Measurements from ENCODE around the gene ZFP30. TPM values are rescaled to one million over a fixed set of nuclear protein-coding genes. Genes with fewer than 3 reads are reported as not detected.

The ZFP30 gene
- total and polyA plus RNA-seq, 2 of the 13 experiments (the other 11 are each of a cell fraction or from before 2014, with no cell fraction given) = 3.4 to 19.2 TPM

GRCh38 chr19:37594304-37594981 lies 60.8 kb downstream of the ZFP30 start, which contains the start of the genes ZNF540 and ZNF571 (continued):
- TF ChIP-seq ZNF737 (CRISPR knock-in tag; IDR thresholded peaks at IDR 0.05; ENCODE audit: borderline replicate concordance) (no peak), CBX2 (IDR thresholded peaks at IDR 0.05; ENCODE audit: low read depth, low read length) (no peak), CBX2 (CRISPR knock-in tag; IDR thresholded peaks at IDR 0.05; ENCODE audit: low read depth) (no peak), SNAPC2 (CRISPR knock-in tag; IDR thresholded peaks at IDR 0.05) (no peak), ELF3 (CRISPR knock-in tag; IDR thresholded peaks at IDR 0.05) (0 out of 2 replicates have a peak, but pooled peaks have one; percentile 23), ZNF674 (CRISPR knock-in tag; IDR thresholded peaks at IDR 0.05; ENCODE audit: low read depth) (no peak), REPIN1 (CRISPR knock-in tag; IDR thresholded peaks at IDR 0.05; ENCODE audit: borderline replicate concordance, low read depth) (0 out of 2 replicates have a peak, but pooled peaks have one; percentile 28), SIN3B (IDR thresholded peaks at IDR 0.05; ENCODE audit: low read length) (no peak), RARG (CRISPR knock-in tag; IDR thresholded peaks at IDR 0.05; ENCODE audit: low read depth) (no peak), ZNF30 (CRISPR knock-in tag; IDR thresholded peaks at IDR 0.05) (no peak), HCFC1 (IDR thresholded peaks at IDR 0.05; ENCODE audit: low read depth, low read length) (peak; percentile 93)
- TF ChIP-seq, protein P1, sequence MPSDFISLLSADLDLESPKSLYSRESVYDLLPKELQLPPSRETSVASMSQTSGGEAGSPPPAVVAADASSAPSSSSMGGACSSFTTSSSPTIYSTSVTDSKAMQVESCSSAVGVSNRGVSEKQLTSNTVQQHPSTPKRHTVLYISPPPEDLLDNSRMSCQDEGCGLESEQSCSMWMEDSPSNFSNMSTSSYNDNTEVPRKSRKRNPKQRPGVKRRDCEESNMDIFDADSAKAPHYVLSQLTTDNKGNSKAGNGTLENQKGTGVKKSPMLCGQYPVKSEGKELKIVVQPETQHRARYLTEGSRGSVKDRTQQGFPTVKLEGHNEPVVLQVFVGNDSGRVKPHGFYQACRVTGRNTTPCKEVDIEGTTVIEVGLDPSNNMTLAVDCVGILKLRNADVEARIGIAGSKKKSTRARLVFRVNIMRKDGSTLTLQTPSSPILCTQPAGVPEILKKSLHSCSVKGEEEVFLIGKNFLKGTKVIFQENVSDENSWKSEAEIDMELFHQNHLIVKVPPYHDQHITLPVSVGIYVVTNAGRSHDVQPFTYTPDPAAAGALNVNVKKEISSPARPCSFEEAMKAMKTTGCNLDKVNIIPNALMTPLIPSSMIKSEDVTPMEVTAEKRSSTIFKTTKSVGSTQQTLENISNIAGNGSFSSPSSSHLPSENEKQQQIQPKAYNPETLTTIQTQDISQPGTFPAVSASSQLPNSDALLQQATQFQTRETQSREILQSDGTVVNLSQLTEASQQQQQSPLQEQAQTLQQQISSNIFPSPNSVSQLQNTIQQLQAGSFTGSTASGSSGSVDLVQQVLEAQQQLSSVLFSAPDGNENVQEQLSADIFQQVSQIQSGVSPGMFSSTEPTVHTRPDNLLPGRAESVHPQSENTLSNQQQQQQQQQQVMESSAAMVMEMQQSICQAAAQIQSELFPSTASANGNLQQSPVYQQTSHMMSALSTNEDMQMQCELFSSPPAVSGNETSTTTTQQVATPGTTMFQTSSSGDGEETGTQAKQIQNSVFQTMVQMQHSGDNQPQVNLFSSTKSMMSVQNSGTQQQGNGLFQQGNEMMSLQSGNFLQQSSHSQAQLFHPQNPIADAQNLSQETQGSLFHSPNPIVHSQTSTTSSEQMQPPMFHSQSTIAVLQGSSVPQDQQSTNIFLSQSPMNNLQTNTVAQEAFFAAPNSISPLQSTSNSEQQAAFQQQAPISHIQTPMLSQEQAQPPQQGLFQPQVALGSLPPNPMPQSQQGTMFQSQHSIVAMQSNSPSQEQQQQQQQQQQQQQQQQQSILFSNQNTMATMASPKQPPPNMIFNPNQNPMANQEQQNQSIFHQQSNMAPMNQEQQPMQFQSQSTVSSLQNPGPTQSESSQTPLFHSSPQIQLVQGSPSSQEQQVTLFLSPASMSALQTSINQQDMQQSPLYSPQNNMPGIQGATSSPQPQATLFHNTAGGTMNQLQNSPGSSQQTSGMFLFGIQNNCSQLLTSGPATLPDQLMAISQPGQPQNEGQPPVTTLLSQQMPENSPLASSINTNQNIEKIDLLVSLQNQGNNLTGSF (CRISPR knock-in tag; IDR thresholded peaks at IDR 0.05) = no peak
- TF ChIP-seq, protein P2, sequence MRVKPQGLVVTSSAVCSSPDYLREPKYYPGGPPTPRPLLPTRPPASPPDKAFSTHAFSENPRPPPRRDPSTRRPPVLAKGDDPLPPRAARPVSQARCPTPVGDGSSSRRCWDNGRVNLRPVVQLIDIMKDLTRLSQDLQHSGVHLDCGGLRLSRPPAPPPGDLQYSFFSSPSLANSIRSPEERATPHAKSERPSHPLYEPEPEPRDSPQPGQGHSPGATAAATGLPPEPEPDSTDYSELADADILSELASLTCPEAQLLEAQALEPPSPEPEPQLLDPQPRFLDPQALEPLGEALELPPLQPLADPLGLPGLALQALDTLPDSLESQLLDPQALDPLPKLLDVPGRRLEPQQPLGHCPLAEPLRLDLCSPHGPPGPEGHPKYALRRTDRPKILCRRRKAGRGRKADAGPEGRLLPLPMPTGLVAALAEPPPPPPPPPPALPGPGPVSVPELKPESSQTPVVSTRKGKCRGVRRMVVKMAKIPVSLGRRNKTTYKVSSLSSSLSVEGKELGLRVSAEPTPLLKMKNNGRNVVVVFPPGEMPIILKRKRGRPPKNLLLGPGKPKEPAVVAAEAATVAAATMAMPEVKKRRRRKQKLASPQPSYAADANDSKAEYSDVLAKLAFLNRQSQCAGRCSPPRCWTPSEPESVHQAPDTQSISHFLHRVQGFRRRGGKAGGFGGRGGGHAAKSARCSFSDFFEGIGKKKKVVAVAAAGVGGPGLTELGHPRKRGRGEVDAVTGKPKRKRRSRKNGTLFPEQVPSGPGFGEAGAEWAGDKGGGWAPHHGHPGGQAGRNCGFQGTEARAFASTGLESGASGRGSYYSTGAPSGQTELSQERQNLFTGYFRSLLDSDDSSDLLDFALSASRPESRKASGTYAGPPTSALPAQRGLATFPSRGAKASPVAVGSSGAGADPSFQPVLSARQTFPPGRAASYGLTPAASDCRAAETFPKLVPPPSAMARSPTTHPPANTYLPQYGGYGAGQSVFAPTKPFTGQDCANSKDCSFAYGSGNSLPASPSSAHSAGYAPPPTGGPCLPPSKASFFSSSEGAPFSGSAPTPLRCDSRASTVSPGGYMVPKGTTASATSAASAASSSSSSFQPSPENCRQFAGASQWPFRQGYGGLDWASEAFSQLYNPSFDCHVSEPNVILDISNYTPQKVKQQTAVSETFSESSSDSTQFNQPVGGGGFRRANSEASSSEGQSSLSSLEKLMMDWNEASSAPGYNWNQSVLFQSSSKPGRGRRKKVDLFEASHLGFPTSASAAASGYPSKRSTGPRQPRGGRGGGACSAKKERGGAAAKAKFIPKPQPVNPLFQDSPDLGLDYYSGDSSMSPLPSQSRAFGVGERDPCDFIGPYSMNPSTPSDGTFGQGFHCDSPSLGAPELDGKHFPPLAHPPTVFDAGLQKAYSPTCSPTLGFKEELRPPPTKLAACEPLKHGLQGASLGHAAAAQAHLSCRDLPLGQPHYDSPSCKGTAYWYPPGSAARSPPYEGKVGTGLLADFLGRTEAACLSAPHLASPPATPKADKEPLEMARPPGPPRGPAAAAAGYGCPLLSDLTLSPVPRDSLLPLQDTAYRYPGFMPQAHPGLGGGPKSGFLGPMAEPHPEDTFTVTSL (CRISPR knock-in tag; IDR thresholded peaks at IDR 0.05; ENCODE audit: borderline replicate concordance) = no peak
- TF ChIP-seq, protein P3, sequence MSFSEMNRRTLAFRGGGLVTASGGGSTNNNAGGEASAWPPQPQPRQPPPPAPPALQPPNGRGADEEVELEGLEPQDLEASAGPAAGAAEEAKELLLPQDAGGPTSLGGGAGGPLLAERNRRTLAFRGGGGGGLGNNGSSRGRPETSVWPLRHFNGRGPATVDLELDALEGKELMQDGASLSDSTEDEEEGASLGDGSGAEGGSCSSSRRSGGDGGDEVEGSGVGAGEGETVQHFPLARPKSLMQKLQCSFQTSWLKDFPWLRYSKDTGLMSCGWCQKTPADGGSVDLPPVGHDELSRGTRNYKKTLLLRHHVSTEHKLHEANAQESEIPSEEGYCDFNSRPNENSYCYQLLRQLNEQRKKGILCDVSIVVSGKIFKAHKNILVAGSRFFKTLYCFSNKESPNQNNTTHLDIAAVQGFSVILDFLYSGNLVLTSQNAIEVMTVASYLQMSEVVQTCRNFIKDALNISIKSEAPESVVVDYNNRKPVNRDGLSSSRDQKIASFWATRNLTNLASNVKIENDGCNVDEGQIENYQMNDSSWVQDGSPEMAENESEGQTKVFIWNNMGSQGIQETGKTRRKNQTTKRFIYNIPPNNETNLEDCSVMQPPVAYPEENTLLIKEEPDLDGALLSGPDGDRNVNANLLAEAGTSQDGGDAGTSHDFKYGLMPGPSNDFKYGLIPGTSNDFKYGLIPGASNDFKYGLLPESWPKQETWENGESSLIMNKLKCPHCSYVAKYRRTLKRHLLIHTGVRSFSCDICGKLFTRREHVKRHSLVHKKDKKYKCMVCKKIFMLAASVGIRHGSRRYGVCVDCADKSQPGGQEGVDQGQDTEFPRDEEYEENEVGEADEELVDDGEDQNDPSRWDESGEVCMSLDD (CRISPR knock-in tag; IDR thresholded peaks at IDR 0.05; ENCODE audit: borderline replicate concordance) = no peak
- TF ChIP-seq, protein P4, sequence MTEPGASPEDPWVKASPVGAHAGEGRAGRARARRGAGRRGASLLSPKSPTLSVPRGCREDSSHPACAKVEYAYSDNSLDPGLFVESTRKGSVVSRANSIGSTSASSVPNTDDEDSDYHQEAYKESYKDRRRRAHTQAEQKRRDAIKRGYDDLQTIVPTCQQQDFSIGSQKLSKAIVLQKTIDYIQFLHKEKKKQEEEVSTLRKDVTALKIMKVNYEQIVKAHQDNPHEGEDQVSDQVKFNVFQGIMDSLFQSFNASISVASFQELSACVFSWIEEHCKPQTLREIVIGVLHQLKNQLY (CRISPR knock-in tag; IDR thresholded peaks at IDR 0.05) = 0 out of 2 replicates have a peak, but pooled peaks have one; percentile 14
